HG02759 (cell line): ENCODE data around the gene PTPRN2.
"Not testable (repeated sequence)": the region's sequence is repeated elsewhere in the genome, so short reads cannot be mapped to it uniquely, and the experiment has no call there.

ENCODE experiments used
- ATAC-seq: cut with Tn5 transposase; IDR thresholded peaks from one replicate; pipeline ENCODE4 v1.9.1; 2021; ENCODE audit warnings: mild to moderate bottlenecking, moderate library complexity; ENCODE audit not compliant: unreplicated experiment

Gene PTPRN2

DNA sequence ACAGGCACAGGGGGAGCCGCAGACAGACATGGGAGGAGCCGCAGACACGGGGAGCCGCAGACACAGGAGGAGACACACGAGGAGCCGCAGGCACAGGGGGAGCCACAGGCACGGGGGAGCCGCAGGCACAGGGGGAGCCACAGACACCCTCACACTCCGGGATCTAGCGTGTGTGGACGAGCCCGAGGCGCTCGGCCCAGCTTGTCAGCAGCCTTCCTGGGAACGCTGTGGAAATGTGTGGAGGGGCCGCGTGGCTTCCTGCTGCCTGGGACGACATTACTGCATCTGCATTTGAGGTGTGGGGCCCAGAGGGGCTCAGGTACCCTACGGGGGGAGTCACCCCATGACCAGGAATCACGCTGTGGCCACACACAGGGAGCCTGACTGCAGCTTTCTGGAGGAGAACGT, 313.2 kb downstream of the PTPRN2 start:
- no peak for ATAC-seq

- ATAC-seq: not testable (repeated sequence)
Measured at GRCh38 chr7:158273756-158274342, 313.8 kb downstream of the PTPRN2 start.

- ATAC-seq: no peak
Measured at GRCh38 chr7:158273138-158273651, 314.4 kb downstream of the PTPRN2 start.

GRCh38 chr7:158272509-158273137, 315.0 kb downstream of the PTPRN2 start:
- no peak for ATAC-seq

- no peak for ATAC-seq
Measured at GRCh38 chr7:158272091-158272490, 315.5 kb downstream of the PTPRN2 start.

GRCh38 chr7:158271646-158272045, 316.0 kb downstream of the PTPRN2 start:
- ATAC-seq: no peak

GRCh38 chr7:158270856-158271413, 316.7 kb downstream of the PTPRN2 start:
- ATAC-seq: no peak

- ATAC-seq: no peak
Measured at GRCh38 chr7:158270106-158270775, 317.4 kb downstream of the PTPRN2 start.

GRCh38 chr7:158268816-158269535, 318.6 kb downstream of the PTPRN2 start:
- no peak for ATAC-seq

- ATAC-seq: no peak
Measured at GRCh38 chr7:158267742-158268435, 319.7 kb downstream of the PTPRN2 start.

DNA sequence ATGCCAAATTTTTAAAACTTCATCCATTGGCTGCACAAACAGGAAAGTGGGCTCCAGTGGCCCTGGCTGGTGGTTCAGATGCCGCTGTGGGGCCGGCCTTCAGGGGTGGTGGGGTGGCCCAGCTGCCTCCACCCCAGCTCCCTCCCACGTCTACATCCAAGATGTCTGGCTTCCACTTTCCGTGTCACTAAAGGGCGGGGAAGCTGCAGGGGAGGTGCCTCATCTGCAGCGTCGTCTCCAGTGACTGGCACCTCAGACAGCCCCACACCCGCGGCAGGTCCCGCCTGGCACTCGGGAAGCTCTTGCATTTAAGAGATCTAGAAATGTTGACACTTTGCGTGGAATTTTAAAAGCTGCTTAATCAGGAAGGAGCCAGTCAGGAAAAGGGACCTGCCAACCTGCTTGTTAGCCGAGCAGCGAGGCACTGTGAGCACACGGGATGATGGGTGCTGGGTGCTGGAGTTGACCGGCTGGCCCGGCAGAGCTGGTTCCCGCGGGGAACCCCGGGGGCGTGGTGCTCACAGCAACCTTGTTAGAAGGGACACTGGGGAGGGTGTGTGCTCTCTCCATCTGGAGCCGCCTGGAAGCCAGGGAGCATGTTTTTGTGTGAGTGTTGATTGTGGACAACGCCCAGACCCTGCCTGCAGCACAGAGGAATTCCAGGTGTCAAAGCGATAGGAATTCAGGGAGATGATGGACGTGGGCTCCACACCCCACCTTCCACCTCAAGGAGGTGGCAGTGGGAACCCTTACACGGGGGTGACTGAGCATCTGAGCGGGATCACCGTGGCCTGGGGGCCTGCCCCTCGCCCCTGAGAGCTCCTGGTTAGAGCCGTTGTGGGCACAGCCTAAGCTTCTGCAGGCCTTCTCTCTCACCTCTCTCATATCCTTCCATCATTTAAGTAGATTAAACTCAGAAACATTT, 320.5 kb downstream of the PTPRN2 start:
- ATAC-seq: no peak

- no peak for ATAC-seq
Measured at GRCh38 chr7:158266426-158266816, 321.2 kb downstream of the PTPRN2 start.

DNA sequence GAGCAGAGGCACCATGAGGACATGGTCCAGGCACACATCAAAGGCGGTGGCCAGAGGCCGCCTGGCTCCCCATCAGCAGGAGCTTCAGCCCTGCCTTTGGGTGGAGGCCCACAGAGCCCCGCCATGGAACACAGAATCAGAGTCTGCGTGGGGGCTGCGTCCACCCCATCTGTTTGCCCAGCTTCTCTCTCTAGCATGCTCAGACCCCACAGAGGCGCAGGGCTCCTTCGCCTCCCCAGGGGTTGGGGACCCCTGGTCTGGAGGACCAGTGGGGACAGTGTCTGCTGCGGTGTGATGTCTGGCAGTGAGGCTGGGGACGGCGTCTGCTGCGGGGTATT, 321.9 kb downstream of the PTPRN2 start:
- no peak for ATAC-seq

- ATAC-seq: no peak
Measured at GRCh38 chr7:158264881-158265742, 322.5 kb downstream of the PTPRN2 start.

DNA sequence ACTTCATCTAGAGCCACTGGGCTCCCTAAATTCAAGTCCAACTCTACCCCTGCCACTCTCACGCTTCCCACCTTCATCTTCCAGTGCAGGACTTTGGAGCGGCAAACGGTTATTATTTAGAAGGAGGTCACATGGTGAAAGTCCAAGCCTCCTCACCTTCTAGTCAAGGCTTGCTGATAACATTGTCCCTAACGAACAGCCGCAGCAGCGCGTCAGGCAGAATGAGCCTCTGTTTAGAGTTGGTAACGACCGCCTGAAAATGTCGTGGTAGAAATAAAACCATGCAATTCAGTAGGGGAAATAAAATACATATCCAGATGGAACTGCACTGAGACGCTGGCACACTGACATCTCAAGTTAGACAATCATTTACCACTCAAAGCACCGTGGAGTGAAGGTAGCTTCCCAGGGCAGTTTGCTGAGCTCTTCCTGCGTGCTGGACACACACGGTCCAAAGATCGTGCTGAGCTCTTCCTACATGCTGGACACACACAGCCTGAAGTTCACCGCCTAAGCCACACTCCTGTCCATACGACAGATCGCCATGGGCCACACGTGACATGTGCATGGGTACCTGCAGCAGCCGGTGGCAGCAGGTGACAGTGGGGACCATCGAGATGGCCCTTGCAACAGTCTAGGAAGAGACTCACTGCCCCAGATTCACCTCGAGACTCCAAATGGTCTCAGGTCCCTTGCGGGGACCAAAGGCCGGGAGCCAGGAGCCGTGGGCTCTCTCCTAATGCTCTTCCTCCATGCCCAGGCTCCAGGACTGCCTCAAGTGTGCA, 323.5 kb downstream of the PTPRN2 start:
- ATAC-seq: no peak

DNA sequence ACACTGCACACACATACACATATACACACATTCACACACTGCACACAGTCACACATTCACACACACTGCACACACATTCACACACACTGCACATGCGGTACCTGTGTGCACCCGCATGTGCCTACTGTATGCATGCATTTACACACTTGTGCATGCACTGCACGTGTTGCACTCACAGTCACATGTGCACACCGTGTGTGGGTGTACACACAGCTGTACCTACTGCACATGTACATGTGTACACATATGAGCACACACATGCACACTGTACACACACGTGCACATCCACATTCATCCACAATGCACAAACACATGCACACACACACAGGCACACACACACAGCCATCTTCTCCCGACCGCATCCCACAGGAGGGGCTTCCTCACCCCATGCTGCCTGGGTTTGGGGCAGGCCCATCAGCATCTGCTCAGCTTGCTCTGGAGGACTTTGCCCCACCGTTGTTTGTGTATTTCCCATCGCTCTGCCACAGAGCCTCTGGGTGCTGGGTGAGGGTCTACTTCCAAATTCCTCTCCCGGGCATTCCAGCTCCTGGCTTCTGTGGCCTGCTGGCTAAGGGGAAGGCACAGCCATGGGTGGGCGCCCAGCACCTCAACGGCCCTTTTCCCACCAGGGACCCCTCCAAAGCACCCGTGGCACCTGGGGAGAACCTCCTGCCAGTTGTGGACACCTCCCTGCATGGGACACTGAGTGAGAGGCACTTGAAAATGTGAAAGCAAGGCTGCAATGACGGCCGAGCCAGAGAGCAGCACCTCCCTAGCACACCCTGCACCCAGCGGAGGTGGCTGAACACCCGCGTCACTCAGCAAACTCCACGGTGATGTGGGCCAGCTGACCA, 324.3 kb downstream of the PTPRN2 start:
- no peak for ATAC-seq
